Uterus (tissue), 2 donors: ENCODE results near the gene C2orf66.

Source experiments
- POLR2A ChIP-seq, 2 donors: fragments of 450-650 bp; IDR thresholded peaks; one replicate each; pipeline ENCODE4 v1.6.1; 2016; ENCODE audit warnings: antibody characterized with exemption in 2 of 2, mild to moderate bottlenecking in 1 of 2, moderate library complexity in 1 of 2
- TF ChIP-seq, protein P1 (sequence below), 4 experiments: fragments of 200-600 bp in 2 of 4; fragments of 450-650 bp in 2 of 4; sonication (generic) in 2 of 4; IDR thresholded peaks; one replicate each; pipeline ENCODE4 v1.5.1; 2016 to 2019; ENCODE audit warnings: antibody characterized with exemption in 4 of 4, mild to moderate bottlenecking in 2 of 4, moderate library complexity in 1 of 4

DNA sequence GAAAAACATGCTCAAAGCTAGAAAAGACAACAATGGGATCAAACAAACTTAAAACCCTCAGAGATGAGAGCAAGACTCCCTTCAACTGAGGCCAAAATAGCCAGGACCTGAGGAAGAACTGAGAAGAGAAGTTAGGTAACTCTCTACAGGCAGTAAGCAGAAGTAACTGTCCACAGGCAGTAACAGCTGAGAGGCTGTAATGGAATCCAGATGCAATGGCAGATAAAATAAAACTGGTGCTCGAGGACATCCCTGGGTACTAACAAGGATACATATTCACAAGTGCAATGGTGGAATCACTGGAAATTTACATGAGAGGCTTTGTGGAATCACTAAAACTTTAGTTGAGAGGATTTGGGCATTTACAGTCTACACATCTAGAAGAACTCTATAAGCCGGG lies 30.4 kb upstream of the C2orf66 start:
- TF ChIP-seq, protein P1, sequence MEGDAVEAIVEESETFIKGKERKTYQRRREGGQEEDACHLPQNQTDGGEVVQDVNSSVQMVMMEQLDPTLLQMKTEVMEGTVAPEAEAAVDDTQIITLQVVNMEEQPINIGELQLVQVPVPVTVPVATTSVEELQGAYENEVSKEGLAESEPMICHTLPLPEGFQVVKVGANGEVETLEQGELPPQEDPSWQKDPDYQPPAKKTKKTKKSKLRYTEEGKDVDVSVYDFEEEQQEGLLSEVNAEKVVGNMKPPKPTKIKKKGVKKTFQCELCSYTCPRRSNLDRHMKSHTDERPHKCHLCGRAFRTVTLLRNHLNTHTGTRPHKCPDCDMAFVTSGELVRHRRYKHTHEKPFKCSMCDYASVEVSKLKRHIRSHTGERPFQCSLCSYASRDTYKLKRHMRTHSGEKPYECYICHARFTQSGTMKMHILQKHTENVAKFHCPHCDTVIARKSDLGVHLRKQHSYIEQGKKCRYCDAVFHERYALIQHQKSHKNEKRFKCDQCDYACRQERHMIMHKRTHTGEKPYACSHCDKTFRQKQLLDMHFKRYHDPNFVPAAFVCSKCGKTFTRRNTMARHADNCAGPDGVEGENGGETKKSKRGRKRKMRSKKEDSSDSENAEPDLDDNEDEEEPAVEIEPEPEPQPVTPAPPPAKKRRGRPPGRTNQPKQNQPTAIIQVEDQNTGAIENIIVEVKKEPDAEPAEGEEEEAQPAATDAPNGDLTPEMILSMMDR (IDR thresholded peaks at IDR 0.05): no peak
- TF ChIP-seq POLR2A (IDR thresholded peaks at IDR 0.05): no peak
